Gastroesophageal sphincter (tissue), 3 donors: Measurements from ENCODE around the gene WWP2.

ENCODE experiments used
- EP300 ChIP-seq: sonication (generic); formaldehyde crosslinking; IDR thresholded peaks from one replicate; pipeline ENCODE4 v1.6.1; 2017; ENCODE audit warnings: antibody characterized with exemption, mild to moderate bottlenecking
- POLR2A ChIP-seq, 2 donors: fragments of 450-650 bp; IDR thresholded peaks; one replicate each; pipeline ENCODE4 v1.6.1; 2017; ENCODE audit warnings: antibody characterized with exemption in 2 of 2, mild to moderate bottlenecking in 2 of 2, moderate library complexity in 1 of 2
- POLR2AphosphoS5 ChIP-seq: sonication (generic); formaldehyde crosslinking; IDR thresholded peaks from one replicate; pipeline ENCODE4 v1.6.1; 2017; ENCODE audit warnings: antibody characterized with exemption
- TF ChIP-seq, protein P1 (sequence below), 4 experiments: fragments of 200-600 bp in 2 of 4; fragments of 450-650 bp in 2 of 4; sonication (generic) in 1 of 4; IDR thresholded peaks; one replicate each; pipeline ENCODE4 v1.5.1; 2017 to 2019; ENCODE audit warnings: antibody characterized with exemption in 4 of 4, mild to moderate bottlenecking in 2 of 4, moderate library complexity in 2 of 4

DNA sequence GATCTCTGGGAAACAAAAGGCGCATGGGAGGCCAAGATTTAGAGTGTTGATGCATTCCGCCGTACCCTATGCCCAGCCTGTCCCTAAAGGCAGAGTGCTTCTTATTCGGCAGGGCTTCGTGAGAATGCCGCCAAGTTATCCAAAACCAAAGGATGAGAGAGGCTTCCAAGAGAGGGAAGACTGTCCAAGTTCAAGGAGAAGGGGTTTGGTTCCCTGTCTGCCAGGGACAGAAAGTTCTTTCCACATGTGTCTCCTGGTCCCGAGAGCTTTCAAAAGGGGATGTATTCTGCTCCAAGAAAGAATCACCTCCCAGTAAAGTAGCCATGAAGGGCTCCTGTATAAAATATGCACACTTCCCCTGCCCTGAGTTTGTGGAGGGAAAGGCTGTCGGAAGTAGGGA lies 146.9 kb downstream of the WWP2 start:
- TF ChIP-seq, protein P1, sequence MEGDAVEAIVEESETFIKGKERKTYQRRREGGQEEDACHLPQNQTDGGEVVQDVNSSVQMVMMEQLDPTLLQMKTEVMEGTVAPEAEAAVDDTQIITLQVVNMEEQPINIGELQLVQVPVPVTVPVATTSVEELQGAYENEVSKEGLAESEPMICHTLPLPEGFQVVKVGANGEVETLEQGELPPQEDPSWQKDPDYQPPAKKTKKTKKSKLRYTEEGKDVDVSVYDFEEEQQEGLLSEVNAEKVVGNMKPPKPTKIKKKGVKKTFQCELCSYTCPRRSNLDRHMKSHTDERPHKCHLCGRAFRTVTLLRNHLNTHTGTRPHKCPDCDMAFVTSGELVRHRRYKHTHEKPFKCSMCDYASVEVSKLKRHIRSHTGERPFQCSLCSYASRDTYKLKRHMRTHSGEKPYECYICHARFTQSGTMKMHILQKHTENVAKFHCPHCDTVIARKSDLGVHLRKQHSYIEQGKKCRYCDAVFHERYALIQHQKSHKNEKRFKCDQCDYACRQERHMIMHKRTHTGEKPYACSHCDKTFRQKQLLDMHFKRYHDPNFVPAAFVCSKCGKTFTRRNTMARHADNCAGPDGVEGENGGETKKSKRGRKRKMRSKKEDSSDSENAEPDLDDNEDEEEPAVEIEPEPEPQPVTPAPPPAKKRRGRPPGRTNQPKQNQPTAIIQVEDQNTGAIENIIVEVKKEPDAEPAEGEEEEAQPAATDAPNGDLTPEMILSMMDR (IDR thresholded peaks at IDR 0.05): no peak
- TF ChIP-seq POLR2A (IDR thresholded peaks at IDR 0.05): no peak
- no peak for TF ChIP-seq EP300
- no peak for TF ChIP-seq POLR2AphosphoS5
